Retinal pigment epithelial cell (primary cell): Measurements from ENCODE around the gene MNX1.

Experiments
- DNase-seq: peaks from one replicate; pipeline ENCODE4 v3.0.0-alpha.2; 2010; ENCODE audit warnings: low read depth
- H3K4me3 ChIP-seq: 2 replicates; pipeline ENCODE4 v1.5.1; 2011; ENCODE audit warnings: mild to moderate bottlenecking, low read length, control low read depth, moderate library complexity
- TF ChIP-seq, protein P1 (sequence below): conservative IDR thresholded peaks from 2 replicates; pipeline ENCODE4 v1.5.1; 2011; ENCODE audit warnings: low read depth, low read length, control low read depth, inconsistent platforms

The MNX1 gene

DNA sequence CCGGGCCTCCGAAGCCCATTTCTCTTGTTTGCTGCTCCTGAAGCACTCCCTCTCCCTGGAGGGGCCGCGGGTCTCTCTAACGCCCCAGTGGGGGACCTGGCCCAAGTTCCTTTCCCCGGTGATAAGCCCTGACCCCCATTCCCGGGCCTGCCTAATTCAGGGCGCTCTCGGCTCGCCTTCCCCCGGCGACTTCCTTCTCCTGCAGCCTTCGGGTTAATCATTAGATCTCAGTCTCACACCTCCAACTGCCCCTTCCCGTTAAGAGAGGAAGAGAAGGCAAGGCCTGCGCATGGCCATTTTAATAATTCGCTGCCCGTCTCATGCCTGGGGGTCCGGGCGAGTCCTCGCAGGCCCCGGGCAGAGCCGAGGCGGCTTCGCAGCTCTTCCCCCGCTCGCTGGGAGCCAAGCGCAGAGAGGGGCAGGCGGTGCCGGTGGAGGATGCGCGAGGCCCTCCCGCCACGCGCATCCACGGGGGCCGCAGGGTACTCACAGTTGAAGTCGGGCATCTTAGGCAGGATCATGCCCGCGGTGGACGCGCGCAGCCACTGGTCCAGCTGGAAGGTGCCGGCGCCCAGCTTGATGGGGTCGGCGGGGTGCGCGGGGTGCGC is 1.2 kb downstream of the MNX1 start:
- TF ChIP-seq, protein P1, sequence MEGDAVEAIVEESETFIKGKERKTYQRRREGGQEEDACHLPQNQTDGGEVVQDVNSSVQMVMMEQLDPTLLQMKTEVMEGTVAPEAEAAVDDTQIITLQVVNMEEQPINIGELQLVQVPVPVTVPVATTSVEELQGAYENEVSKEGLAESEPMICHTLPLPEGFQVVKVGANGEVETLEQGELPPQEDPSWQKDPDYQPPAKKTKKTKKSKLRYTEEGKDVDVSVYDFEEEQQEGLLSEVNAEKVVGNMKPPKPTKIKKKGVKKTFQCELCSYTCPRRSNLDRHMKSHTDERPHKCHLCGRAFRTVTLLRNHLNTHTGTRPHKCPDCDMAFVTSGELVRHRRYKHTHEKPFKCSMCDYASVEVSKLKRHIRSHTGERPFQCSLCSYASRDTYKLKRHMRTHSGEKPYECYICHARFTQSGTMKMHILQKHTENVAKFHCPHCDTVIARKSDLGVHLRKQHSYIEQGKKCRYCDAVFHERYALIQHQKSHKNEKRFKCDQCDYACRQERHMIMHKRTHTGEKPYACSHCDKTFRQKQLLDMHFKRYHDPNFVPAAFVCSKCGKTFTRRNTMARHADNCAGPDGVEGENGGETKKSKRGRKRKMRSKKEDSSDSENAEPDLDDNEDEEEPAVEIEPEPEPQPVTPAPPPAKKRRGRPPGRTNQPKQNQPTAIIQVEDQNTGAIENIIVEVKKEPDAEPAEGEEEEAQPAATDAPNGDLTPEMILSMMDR: no peak
- DNase-seq: no peak
- no peak overlapping the region for H3K4me3 ChIP-seq

DNA sequence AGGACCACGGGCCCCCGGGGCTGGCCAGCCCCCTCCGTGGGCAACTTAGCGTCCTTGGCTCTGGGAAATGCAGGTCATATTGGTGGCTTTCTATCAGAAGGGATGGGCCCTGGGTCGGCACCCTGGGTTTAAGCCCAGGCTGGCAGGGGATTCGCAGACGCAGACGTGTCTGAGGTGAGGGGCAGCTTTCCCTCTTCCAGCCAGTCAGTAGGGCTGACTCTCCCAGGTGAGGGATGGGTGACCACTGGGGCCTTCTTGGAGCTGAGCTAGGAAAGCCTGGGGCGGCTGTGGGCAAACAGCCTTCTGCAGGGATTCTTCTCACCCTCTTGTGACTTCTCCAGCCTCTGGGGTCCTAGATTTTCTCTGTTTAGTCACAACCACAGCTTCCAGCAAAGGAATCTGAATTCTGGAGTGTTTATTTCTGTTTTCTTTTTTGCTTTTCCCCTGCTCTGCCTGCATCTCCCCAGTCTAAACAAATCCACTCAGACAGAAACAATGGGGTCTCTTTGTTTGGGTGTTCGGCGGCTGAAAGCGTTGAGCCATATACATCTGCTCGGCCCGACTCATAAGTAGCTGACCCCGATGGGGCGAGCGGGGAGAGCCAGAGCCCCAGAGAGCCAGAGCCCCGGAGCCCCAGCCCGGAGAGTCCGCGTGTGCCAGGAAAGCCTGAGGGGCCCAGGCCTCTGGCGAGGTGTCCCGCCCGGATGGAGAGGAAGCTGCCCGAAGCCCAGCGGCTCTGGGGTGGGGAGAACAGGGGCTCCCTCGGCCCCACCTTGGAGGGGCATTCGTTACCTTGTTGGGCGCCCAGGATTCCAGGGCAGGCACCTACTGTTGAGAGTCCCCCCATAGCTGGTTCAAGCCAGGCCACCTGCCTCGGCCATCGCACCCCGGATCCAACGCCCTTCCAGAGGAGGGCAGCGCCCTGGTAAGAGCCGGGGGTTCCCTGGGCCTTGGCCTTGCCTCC is 2.0 kb downstream of the MNX1 start:
- TF ChIP-seq, protein P1: no peak
- no peak for DNase-seq
- no peak overlapping the region for H3K4me3 ChIP-seq

DNA sequence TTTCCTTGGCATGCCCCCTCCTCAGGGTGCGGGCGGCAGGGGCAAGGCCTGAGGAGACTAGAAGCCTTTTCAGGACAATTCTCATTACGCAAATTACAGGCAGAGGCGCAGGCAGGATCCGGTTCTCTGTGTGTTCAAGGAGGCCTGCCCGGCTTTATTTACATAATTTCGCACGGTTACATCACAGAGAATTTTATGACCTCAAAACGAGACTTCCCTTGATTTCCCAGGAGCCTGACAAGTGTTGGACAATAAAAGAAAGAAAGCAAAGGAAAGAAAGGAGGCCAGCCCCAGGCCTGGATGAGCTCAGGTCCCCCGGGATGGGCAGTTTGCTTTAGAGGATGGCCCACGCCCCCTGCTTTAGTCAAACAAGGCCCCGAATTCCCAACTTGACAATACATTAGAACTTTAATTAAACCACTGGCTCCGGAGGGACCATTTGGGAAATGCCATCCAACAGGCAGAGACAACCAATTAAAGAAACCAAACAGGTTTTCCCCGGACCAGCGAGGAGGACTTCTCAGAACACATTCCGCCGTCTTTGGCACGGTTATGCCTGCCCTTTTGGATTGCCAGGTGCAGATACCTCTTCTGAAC is 2.9 kb downstream of the MNX1 start:
- TF ChIP-seq, protein P1: no peak
- no peak for DNase-seq
- H3K4me3 ChIP-seq: no peak overlapping the region

DNA sequence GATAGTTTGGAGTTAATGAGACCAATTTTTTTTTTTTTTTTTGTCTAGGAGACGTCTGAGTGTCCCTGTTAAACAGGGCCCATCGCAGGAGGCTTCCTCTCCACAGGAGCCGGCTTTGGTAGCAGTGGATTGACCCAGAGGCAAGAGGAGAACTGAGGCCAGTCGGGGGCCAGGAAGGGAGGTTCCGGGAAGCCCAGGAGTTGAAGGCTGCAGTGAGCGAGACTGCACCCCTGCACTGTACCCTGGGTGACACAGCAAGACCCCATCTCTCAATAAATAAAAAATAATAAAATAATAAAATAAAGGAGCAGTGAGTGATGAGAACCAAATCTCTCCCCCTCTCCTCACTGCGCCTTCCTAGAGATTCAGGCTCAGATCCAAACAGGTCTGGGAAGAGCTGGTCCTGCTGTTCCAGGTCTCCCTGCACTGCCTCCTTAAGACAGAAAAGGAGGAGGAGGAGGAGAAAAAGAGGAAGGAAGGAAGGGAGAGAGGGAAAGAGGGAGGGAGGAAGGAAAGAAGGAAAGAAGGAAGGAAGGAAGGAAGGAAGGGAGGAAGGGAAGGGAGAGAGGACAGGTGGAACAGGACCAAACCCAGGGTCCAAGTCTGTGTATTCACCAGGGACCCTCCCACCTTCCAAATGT is 3.5 kb downstream of the MNX1 start:
- TF ChIP-seq, protein P1: no peak

DNA sequence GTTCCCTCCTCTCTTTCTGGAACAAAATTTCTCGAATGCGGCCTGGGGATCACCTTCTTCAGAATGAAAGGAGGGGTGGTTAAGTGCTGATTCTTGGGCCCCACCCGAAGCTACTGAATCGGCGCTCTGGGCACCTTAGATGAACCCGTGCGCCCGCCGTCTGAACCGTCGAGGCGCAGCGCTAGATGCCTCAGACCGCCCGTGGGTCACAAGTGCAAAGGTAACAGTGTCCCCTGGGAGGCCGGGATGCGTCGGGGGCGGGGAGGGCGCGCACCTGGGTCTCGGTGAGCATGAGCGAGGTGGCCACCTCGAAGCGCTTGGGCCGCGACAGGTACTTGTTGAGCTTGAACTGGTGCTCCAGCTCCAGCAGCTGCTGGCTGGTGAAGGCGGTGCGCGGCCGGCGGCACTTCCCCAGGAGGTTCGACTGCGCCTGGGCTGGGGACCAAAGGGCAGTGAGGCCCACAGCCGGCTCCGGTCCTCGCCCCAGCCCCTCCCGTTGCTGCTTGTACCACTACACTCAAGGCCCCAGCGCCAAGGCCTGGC is 4.2 kb downstream of the MNX1 start:
- H3K4me3 ChIP-seq: no peak overlapping the region
- DNase-seq: no peak
- TF ChIP-seq, protein P1: no peak

More for the DNA sequence above, 3.5 kb downstream of the MNX1 start:
- no peak overlapping the region for H3K4me3 ChIP-seq
- no peak for DNase-seq

DNA sequence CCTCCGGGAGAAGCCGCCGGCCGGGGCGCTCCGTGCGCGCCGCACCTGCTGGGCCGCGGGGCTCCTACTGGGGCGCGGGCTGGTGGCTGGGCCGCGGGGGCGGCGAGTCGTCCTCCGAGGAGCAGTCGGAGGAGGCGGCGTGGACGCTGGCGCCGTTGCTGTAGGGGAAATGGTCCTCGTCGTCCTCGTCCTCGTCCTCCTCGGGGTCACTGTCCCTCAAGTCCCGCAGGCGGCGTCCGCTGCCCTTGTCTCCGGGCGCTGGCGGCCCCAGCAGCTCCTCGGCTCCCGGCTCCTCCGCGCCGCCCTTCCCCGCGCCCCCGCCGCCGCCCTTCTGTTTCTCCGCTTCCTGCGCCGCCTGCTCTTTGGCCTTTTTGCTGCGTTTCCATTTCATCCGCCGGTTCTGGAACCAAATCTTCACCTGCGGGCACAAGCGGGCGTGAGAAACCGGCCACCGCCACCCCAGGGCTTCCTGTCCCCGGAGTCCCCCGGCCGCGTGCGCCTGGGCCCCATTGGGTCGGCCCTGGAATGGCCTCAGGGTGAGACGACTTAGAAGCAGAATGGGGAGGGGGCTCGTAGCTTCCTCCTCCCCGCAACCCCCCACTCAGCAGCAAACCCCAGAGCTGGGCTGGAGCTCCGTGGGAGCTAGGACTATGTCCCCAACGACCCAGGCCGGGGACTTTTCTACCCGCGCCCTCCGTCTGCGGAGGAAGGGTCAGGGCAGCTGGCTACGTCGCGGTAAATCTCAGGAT is 4.8 kb downstream of the MNX1 start:
- no peak for DNase-seq
- TF ChIP-seq, protein P1: no peak
- no peak overlapping the region for H3K4me3 ChIP-seq
